ENCODE measurements around the gene CD55.
A peak's percentile ranks its signal among the peaks of the same experiment; 100 is the strongest.

DNA sequence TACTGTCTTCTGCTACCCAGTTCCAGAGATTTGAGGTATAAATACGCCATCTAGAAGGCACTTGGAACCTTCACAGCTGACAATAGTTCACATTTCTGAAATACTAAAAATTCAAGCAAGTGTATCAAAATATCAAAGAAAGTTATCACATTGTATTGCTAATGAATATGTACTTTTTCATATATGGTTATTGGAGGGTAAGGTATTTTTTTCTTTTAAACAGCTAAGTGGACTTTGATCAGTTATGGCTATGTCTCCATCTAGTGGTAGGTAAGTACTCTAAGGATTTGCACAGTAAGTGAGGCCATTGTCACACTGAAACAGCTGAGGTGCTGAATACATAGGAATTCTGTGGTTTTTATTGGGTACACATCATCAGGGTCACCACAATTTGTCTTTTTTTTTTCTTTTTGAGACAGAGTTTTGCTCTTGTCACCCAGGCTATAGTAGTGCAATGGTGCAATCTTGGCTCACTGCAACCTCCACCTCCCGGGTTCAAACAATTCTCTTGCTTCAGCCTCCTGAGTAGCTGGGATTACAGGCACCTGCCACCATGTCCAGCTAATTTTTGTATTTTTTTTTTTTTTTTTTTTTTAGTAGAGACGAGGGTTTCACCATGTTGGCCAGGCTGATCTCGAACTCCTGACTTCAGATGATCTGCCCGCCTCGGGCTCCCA, 83.5 kb downstream of the CD55 start:
- no peak for TF ChIP-seq POLR2AphosphoS5 (IDR thresholded peaks at IDR 0.05; ENCODE audit: low read depth)
- TF ChIP-seq, protein P1, sequence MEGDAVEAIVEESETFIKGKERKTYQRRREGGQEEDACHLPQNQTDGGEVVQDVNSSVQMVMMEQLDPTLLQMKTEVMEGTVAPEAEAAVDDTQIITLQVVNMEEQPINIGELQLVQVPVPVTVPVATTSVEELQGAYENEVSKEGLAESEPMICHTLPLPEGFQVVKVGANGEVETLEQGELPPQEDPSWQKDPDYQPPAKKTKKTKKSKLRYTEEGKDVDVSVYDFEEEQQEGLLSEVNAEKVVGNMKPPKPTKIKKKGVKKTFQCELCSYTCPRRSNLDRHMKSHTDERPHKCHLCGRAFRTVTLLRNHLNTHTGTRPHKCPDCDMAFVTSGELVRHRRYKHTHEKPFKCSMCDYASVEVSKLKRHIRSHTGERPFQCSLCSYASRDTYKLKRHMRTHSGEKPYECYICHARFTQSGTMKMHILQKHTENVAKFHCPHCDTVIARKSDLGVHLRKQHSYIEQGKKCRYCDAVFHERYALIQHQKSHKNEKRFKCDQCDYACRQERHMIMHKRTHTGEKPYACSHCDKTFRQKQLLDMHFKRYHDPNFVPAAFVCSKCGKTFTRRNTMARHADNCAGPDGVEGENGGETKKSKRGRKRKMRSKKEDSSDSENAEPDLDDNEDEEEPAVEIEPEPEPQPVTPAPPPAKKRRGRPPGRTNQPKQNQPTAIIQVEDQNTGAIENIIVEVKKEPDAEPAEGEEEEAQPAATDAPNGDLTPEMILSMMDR (conservative IDR thresholded peaks at IDR 0.05; ENCODE audit: low read depth in 2 of 2): peak; percentile 81 to 91

Measured in GM23338 (cell line).